ENCODE data around the gene PRKCB.

DNA sequence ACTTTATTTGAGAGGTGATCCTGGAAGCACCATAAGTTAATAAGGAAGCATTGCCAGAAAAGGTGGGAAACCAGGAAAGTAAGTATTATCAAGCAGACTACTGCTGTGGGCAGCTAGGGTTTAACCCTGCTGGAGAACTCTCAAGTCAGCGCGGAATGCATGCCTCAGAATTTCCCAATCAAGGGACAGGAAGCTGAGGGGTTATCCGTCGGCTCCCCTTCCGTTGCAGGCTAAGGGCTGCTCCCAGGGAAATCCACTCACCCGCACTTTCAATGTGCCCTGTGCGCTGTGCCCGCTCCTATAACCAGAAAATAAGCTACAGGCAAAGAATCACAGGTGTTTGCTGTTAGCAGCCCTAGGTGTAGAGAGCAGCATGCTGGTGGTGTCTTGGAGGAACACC, 281.9 kb downstream of the PRKCB start:
- no peak for TF ChIP-seq POLR2A (IDR thresholded peaks at IDR 0.05)
- TF ChIP-seq, protein P1, sequence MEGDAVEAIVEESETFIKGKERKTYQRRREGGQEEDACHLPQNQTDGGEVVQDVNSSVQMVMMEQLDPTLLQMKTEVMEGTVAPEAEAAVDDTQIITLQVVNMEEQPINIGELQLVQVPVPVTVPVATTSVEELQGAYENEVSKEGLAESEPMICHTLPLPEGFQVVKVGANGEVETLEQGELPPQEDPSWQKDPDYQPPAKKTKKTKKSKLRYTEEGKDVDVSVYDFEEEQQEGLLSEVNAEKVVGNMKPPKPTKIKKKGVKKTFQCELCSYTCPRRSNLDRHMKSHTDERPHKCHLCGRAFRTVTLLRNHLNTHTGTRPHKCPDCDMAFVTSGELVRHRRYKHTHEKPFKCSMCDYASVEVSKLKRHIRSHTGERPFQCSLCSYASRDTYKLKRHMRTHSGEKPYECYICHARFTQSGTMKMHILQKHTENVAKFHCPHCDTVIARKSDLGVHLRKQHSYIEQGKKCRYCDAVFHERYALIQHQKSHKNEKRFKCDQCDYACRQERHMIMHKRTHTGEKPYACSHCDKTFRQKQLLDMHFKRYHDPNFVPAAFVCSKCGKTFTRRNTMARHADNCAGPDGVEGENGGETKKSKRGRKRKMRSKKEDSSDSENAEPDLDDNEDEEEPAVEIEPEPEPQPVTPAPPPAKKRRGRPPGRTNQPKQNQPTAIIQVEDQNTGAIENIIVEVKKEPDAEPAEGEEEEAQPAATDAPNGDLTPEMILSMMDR (IDR thresholded peaks at IDR 0.05), result no peak
